GM21390 (cell line): ENCODE measurements around the gene UBE2N.
"Not testable (repeated sequence)": the region's sequence is repeated elsewhere in the genome, so short reads cannot be mapped to it uniquely, and the experiment has no call there.

Experiments
- ATAC-seq: cut with Tn5 transposase; IDR thresholded peaks from one replicate; pipeline ENCODE4 v1.9.1; 2021; ENCODE audit not compliant: unreplicated experiment

The UBE2N gene

GRCh38 chr12:93381976-93382437 lies 59.7 kb downstream of the UBE2N start:
- not testable (repeated sequence) for ATAC-seq

GRCh38 chr12:93381161-93381975 lies 60.4 kb downstream of the UBE2N start:
- no peak for ATAC-seq

GRCh38 chr12:93380480-93381121 lies 61.1 kb downstream of the UBE2N start:
- no peak for ATAC-seq

GRCh38 chr12:93379981-93380361 lies 61.8 kb downstream of the UBE2N start:
- no peak for ATAC-seq

GRCh38 chr12:93379326-93379980 lies 62.3 kb downstream of the UBE2N start:
- ATAC-seq = no peak

- ATAC-seq = no peak
These were observed 62.8 kb downstream of the UBE2N start for GRCh38 chr12:93378998-93379325.

GRCh38 chr12:93378196-93378997 lies 63.4 kb downstream of the UBE2N start:
- ATAC-seq = peak; percentile 27

- peak; percentile 67 for ATAC-seq
These were observed 64.2 kb downstream of the UBE2N start, which contains the start of gene NUDT4 for GRCh38 chr12:93377252-93378195. TSS of gene NUDT4 (plus strand) at chr12:93377925. CDS start at chr12:93378323, 398 bp downstream.

GRCh38 chr12:93376436-93377251 lies 65.1 kb downstream of the UBE2N start:
- no peak for ATAC-seq

GRCh38 chr12:93375906-93376305 lies 65.8 kb downstream of the UBE2N start:
- no peak for ATAC-seq

GRCh38 chr12:93373961-93374656 lies 67.6 kb downstream of the UBE2N start:
- peak; percentile 21 for ATAC-seq

GRCh38 chr12:93370947-93371346 lies 70.8 kb downstream of the UBE2N start:
- no peak for ATAC-seq

- ATAC-seq = no peak
These were observed 72.2 kb downstream of the UBE2N start for GRCh38 chr12:93369505-93369904.

- no peak for ATAC-seq
These were observed 73.0 kb downstream of the UBE2N start for GRCh38 chr12:93368766-93369165.

GRCh38 chr12:93366422-93366821 lies 75.3 kb downstream of the UBE2N start:
- no peak for ATAC-seq

GRCh38 chr12:93365616-93366405 lies 75.9 kb downstream of the UBE2N start:
- no peak for ATAC-seq

GRCh38 chr12:93363841-93364297 lies 77.9 kb downstream of the UBE2N start:
- no peak for ATAC-seq
